ENCODE measurements around the gene SLC17A9. TPM values are rescaled to one million over a fixed set of nuclear protein-coding genes. Genes with fewer than 3 reads are reported as not detected.

Gene SLC17A9
- total RNA-seq, 1 experiment from 2014 or later: 0.17 TPM

GRCh38 chr20:63000958-63001357 is 48.4 kb downstream of the SLC17A9 start:
- intact Hi-C loops (cut with micrococcal nuclease; ENCODE audit: unreplicated experiment): loop anchor here (10.0 kb wide), 1 partner anchor 126 kb away; no protein-coding TSS in a partner anchor
- no peaks in the 10 kb centered on the region for H3K4me1 ChIP-seq (ENCODE audit: insufficient read depth, low read length, poor library complexity, severe bottlenecking)
- no peak overlapping the region for H3K4me3 ChIP-seq (ENCODE audit: low read depth, low read length, poor library complexity, severe bottlenecking)
- DNase-seq (ENCODE audit: low spot score): no peak
- CTCF ChIA-PET: no interaction called here
- no TSS peak for BruUV-seq (replicated peaks)
- H3K9me3 ChIP-seq (ENCODE audit: low read depth, low read length, poor library complexity, severe bottlenecking): no peaks in the 10 kb centered on the region
- H3K36me3 ChIP-seq (ENCODE audit: insufficient read depth, low read length, poor library complexity, severe bottlenecking): no peaks in the 10 kb centered on the region
- no peak overlapping the region for H3K27ac ChIP-seq (ENCODE audit: low read depth, low read length, poor library complexity, severe bottlenecking)
- H3K27me3 ChIP-seq (replicated peaks; ENCODE audit: insufficient read depth, low read depth, low read length, poor library complexity): peaks cover 85% of the 10 kb centered on the region
- POLR2A ChIA-PET (ENCODE audit: low non-redundant PET): no interaction called here
- TF ChIP-seq CTCF (conservative IDR thresholded peaks at IDR 0.05; ENCODE audit: low read depth, low read length) (no peak), EZH2 (IDR thresholded peaks at IDR 0.05; ENCODE audit: borderline replicate concordance, low read depth, low read length, poor library complexity, severe bottlenecking) (no peak)

- no peak for TF ChIP-seq EZH2 (IDR thresholded peaks at IDR 0.05; ENCODE audit: borderline replicate concordance, low read depth, low read length, poor library complexity, severe bottlenecking)
- TF ChIP-seq CTCF (conservative IDR thresholded peaks at IDR 0.05; ENCODE audit: low read depth, low read length): no peak
- intact Hi-C loops (cut with micrococcal nuclease; ENCODE audit: unreplicated experiment): loop anchor here (10.0 kb wide), 1 partner anchor 128 kb away; no protein-coding TSS in a partner anchor
- no TSS peak for BruUV-seq (replicated peaks)
- H3K4me3 ChIP-seq (ENCODE audit: low read depth, low read length, poor library complexity, severe bottlenecking): no peak overlapping the region
- ChIA-PET CTCF (no interaction called here), POLR2A (ENCODE audit: low non-redundant PET) (no interaction called here)
- no peaks in the 10 kb centered on the region for H3K36me3 ChIP-seq (ENCODE audit: insufficient read depth, low read length, poor library complexity, severe bottlenecking)
- no peak overlapping the region for H3K27ac ChIP-seq (ENCODE audit: low read depth, low read length, poor library complexity, severe bottlenecking)
- H3K4me1 ChIP-seq (ENCODE audit: insufficient read depth, low read length, poor library complexity, severe bottlenecking): peaks cover 6% of the 10 kb centered on the region
- no peak for DNase-seq (ENCODE audit: low spot score)
- peaks cover 87% of the 10 kb centered on the region for H3K27me3 ChIP-seq (replicated peaks; ENCODE audit: insufficient read depth, low read depth, low read length, poor library complexity)
- H3K9me3 ChIP-seq (ENCODE audit: low read depth, low read length, poor library complexity, severe bottlenecking): no peaks in the 10 kb centered on the region
Measured at GRCh38 chr20:63002511-63002910, 50.0 kb downstream of the SLC17A9 start.

DNA sequence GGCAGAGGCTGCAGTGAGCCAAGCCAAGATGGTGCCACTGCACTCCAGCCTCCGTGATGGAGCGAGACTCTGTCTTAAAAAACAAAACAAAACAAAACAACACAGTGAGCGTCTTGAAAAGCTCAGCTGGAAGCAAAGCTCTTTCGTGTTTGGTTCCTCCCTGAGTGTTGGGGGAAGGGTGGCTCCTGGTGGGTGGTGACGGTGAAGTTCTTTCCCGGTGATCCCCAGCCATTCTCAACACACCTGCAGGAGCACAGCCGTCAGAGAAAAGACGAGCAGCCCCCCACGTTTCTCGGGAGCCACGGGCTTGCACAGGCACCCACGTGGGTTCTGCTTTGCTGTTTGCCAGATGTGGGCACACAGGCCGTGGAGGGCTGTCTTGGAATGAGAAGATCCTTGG is 51.0 kb downstream of the SLC17A9 start:
- H3K4me1 ChIP-seq (ENCODE audit: insufficient read depth, low read length, poor library complexity, severe bottlenecking): peaks cover 7% of the 10 kb centered on the region
- no peak for TF ChIP-seq EZH2 (IDR thresholded peaks at IDR 0.05; ENCODE audit: borderline replicate concordance, low read depth, low read length, poor library complexity, severe bottlenecking)
- no peak for TF ChIP-seq CTCF (conservative IDR thresholded peaks at IDR 0.05; ENCODE audit: low read depth, low read length)
- H3K27ac ChIP-seq (ENCODE audit: low read depth, low read length, poor library complexity, severe bottlenecking): no peak overlapping the region
- DNase-seq (ENCODE audit: low spot score): no peak
- intact Hi-C loops (cut with micrococcal nuclease; ENCODE audit: unreplicated experiment): loop anchor here (10.0 kb wide), 1 partner anchor 129 kb away; no protein-coding TSS in a partner anchor
- no TSS peak for BruUV-seq (replicated peaks)
- CTCF ChIA-PET: no interaction called here
- POLR2A ChIA-PET (ENCODE audit: low non-redundant PET): no interaction called here
- H3K36me3 ChIP-seq (ENCODE audit: insufficient read depth, low read length, poor library complexity, severe bottlenecking): no peaks in the 10 kb centered on the region
- no peaks in the 10 kb centered on the region for H3K9me3 ChIP-seq (ENCODE audit: low read depth, low read length, poor library complexity, severe bottlenecking)
- H3K27me3 ChIP-seq (replicated peaks; ENCODE audit: insufficient read depth, low read depth, low read length, poor library complexity): peaks cover 90% of the 10 kb centered on the region
- H3K4me3 ChIP-seq (ENCODE audit: low read depth, low read length, poor library complexity, severe bottlenecking): no peak overlapping the region

All from A673 (cell line).